Measurements from ENCODE around the gene SIN3B. TPM values are rescaled to one million over a fixed set of nuclear protein-coding genes. Genes with fewer than 3 reads are reported as not detected.

SIN3B gene
- total and polyA plus RNA-seq, 2 of the 13 experiments (the other 11 are each of a cell fraction or from before 2014, with no cell fraction given), result 12.9 to 25.7 TPM

GRCh38 chr19:16829010-16829821, at the start of gene SIN3B (continued):
- TF ChIP-seq, protein P1, sequence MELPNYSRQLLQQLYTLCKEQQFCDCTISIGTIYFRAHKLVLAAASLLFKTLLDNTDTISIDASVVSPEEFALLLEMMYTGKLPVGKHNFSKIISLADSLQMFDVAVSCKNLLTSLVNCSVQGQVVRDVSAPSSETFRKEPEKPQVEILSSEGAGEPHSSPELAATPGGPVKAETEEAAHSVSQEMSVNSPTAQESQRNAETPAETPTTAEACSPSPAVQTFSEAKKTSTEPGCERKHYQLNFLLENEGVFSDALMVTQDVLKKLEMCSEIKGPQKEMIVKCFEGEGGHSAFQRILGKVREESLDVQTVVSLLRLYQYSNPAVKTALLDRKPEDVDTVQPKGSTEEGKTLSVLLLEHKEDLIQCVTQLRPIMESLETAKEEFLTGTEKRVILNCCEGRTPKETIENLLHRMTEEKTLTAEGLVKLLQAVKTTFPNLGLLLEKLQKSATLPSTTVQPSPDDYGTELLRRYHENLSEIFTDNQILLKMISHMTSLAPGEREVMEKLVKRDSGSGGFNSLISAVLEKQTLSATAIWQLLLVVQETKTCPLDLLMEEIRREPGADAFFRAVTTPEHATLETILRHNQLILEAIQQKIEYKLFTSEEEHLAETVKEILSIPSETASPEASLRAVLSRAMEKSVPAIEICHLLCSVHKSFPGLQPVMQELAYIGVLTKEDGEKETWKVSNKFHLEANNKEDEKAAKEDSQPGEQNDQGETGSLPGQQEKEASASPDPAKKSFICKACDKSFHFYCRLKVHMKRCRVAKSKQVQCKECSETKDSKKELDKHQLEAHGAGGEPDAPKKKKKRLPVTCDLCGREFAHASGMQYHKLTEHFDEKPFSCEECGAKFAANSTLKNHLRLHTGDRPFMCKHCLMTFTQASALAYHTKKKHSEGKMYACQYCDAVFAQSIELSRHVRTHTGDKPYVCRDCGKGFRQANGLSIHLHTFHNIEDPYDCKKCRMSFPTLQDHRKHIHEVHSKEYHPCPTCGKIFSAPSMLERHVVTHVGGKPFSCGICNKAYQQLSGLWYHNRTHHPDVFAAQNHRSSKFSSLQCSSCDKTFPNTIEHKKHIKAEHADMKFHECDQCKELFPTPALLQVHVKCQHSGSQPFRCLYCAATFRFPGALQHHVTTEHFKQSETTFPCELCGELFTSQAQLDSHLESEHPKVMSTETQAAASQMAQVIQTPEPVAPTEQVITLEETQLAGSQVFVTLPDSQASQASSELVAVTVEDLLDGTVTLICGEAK (IDR thresholded peaks at IDR 0.05), result peak; percentile 98
- TF ChIP-seq, protein P1 (CRISPR knock-in tag; IDR thresholded peaks at IDR 0.05), result peak; percentile 100
- TF ChIP-seq PRPF4 (IDR thresholded peaks at IDR 0.05; ENCODE audit: low read depth, low read length, poor library complexity, severe bottlenecking) (peak; percentile 73), KDM4B (CRISPR knock-in tag; IDR thresholded peaks at IDR 0.05) (no peak), RBFOX2 (IDR thresholded peaks at IDR 0.05; ENCODE audit: low read depth, low read length) (peak; percentile 83), HOXA9 (CRISPR knock-in tag; IDR thresholded peaks at IDR 0.05; ENCODE audit: borderline replicate concordance) (no peak), ZMYM3 (CRISPR knock-in tag; IDR thresholded peaks at IDR 0.05) (no peak), ZNF343 (CRISPR knock-in tag; IDR thresholded peaks at IDR 0.05) (no peak), TARDBP (CRISPR knock-in tag; IDR thresholded peaks at IDR 0.05) (no peak), HDAC1 (CRISPR knock-in tag; IDR thresholded peaks at IDR 0.05) (0 out of 2 replicates have a peak, but pooled peaks have one; percentile 9), ZFP62 (CRISPR knock-in tag; IDR thresholded peaks at IDR 0.05) (no peak), MZF1 (CRISPR knock-in tag; IDR thresholded peaks at IDR 0.05; ENCODE audit: borderline replicate concordance) (no peak)
- TF ChIP-seq, protein P2, sequence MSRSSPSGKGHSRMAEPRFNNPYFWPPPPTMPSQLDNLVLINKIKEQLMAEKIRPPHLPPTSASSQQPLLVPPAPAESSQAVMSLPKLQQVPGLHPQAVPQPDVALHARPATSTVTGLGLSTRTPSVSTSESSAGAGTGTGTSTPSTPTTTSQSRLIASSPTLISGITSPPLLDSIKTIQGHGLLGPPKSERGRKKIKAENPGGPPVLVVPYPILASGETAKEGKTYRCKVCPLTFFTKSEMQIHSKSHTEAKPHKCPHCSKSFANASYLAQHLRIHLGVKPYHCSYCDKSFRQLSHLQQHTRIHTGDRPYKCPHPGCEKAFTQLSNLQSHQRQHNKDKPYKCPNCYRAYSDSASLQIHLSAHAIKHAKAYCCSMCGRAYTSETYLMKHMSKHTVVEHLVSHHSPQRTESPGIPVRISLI (CRISPR knock-in tag; IDR thresholded peaks at IDR 0.05; ENCODE audit: borderline replicate concordance), result no peak
